Rectal smooth muscle tissue (tissue), 1 donor: ENCODE data around the gene LDLRAD4.

Source experiments
- H3K27ac ChIP-seq: one replicate; pipeline ENCODE4 v1.7.0; 2013; ENCODE audit warnings: low read depth, low read length, inconsistent platforms
- H3K27me3 ChIP-seq: one replicate; pipeline ENCODE4 v1.7.0; 2013; ENCODE audit warnings: low read length; ENCODE audit not compliant: control insufficient read depth, insufficient read depth
- H3K36me3 ChIP-seq: one replicate; pipeline ENCODE4 v1.7.0; 2013; ENCODE audit warnings: low read length; ENCODE audit not compliant: control insufficient read depth, insufficient read depth
- H3K4me1 ChIP-seq: one replicate; pipeline ENCODE4 v1.7.0; 2013; ENCODE audit warnings: low read length; ENCODE audit not compliant: control insufficient read depth, insufficient read depth
- H3K4me3 ChIP-seq: one replicate; pipeline ENCODE4 v1.7.0; 2013; ENCODE audit warnings: low read length
- H3K9ac ChIP-seq: one replicate; pipeline ENCODE4 v1.7.0; 2013; ENCODE audit warnings: low read length

The LDLRAD4 gene

DNA sequence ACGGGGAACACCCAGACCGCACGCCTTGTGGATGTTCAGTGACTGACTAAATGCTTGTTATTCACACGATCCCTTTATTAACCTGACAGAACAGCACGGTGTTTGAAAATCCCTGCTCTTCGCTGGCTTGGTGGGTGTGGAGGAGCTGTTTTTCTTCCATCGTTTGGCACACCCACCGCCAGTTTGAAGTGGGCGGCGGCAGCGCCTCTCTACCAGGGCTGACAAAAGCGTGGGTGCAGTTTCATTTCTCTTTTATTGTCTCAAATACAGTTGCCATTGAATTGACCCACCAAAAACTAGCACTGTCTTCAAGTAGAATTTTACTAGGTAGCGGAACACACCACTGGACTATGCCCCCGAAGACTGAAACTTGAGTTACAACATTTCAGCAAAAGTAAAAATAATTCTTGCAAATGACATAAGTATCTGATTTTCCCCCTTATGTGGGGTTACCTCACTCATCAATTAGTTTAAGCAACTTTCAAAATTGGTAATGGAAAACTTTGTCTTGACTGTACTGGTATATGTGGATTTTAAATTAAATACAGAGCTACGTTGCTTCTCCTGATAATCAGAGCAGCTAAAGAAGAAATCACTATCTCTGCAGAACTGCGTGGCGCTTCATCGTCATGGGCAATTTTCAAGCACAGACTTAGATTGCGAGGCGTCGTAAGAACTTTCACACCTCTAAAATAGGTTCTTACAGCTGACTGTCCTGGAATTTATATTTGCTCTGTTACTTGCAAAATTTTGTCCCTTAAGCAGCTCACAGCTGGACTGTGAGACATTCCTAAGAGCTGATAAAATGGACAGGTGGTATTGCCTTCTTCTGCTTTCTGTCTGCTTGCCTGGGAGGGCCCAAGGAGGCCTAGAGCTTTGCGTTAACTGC, 60.9 kb downstream of the LDLRAD4 start:
- Histone ChIP-seq H3K9ac (no peak overlapping the region), H3K27ac (no peak overlapping the region), H3K36me3 (peaks cover 4% of the 10 kb centered on the region), H3K4me1 (peaks cover 5% of the 10 kb centered on the region), H3K27me3 (no peaks in the 10 kb centered on the region), H3K4me3 (no peak overlapping the region)

- no peaks in the 10 kb centered on the region for H3K27me3 ChIP-seq
- H3K4me3 ChIP-seq, result no peak overlapping the region
- H3K27ac ChIP-seq, result no peak overlapping the region
- peaks cover 8% of the 10 kb centered on the region for H3K4me1 ChIP-seq
- peaks cover 4% of the 10 kb centered on the region for H3K36me3 ChIP-seq
- no peak overlapping the region for H3K9ac ChIP-seq
Measured at GRCh38 chr18:13280070-13280795, 61.7 kb downstream of the LDLRAD4 start.

DNA sequence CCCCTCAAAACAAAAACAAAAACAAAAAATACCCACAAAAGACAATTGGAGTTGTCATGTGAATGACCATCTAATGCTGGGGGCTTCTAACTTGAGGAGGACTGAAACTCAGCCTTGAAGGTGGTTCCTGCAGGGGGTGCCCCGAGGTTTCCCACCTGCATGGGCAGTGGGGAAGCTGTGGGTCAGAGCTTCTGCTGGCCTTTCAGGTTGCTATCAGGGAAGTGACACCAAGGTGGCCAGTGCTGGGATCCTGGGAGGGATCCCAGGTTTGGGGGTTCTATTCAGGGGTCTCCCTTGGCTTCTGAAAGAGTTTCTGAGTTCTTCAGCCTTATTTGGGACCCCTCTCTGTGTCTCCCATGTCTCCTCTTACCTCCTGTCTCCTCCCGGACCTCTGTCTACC, 62.8 kb downstream of the LDLRAD4 start:
- no peak overlapping the region for H3K4me3 ChIP-seq
- no peak overlapping the region for H3K9ac ChIP-seq
- no peaks in the 10 kb centered on the region for H3K27me3 ChIP-seq
- H3K4me1 ChIP-seq, result peaks cover 7% of the 10 kb centered on the region
- peaks cover 4% of the 10 kb centered on the region for H3K36me3 ChIP-seq
- H3K27ac ChIP-seq, result no peak overlapping the region

- Histone ChIP-seq H3K4me3 (no peak overlapping the region), H3K9ac (no peak overlapping the region), H3K36me3 (peaks cover 4% of the 10 kb centered on the region), H3K4me1 (peaks cover 8% of the 10 kb centered on the region), H3K27ac (no peak overlapping the region), H3K27me3 (no peaks in the 10 kb centered on the region)
Measured at GRCh38 chr18:13283746-13284145, 65.2 kb downstream of the LDLRAD4 start.

DNA sequence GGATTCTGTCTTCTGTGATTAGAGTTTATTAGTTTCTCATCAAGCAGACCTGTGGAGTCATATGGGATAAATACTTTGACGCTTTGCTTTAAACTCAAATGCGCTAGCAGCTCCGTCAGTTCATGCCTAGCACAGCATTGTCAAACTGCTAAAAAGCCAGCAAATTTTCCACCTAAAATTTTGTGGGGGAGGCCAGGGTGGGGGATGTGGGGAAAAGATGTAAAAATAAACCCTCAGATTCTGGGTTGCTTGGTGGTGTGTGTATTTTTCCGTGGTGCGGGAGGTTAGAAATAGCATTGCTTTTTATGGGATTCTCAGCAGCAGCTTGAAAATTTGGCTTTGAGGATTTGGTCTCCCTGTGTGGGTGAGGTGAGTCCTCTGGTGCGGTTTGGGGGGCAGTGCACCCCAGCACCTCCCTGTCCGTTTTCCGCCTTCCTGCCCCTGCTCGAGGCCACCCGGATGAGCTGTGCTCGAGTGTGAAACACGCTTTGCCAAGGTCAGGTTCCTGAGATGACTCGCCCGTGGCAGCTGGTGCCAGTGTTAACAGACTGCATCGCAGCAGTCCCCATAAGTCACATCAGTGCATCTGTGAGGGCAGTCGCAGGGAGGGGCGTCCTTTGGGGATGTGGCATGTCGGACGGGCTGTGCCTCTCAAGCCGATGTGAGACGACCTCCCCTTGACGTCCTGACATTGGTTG, 65.9 kb downstream of the LDLRAD4 start:
- Histone ChIP-seq H3K36me3 (peaks cover 4% of the 10 kb centered on the region), H3K4me1 (peaks cover 14% of the 10 kb centered on the region), H3K9ac (no peak overlapping the region), H3K27ac (peak overlapping the region; percentile 19), H3K27me3 (no peaks in the 10 kb centered on the region), H3K4me3 (peak overlapping the region; percentile 33)

- no peaks in the 10 kb centered on the region for H3K36me3 ChIP-seq
- no peak overlapping the region for H3K9ac ChIP-seq
- peaks cover 19% of the 10 kb centered on the region for H3K4me1 ChIP-seq
- H3K4me3 ChIP-seq, result no peak overlapping the region
- H3K27ac ChIP-seq, result no peak overlapping the region
- no peaks in the 10 kb centered on the region for H3K27me3 ChIP-seq
Measured at GRCh38 chr18:13285874-13286273, 67.3 kb downstream of the LDLRAD4 start.

DNA sequence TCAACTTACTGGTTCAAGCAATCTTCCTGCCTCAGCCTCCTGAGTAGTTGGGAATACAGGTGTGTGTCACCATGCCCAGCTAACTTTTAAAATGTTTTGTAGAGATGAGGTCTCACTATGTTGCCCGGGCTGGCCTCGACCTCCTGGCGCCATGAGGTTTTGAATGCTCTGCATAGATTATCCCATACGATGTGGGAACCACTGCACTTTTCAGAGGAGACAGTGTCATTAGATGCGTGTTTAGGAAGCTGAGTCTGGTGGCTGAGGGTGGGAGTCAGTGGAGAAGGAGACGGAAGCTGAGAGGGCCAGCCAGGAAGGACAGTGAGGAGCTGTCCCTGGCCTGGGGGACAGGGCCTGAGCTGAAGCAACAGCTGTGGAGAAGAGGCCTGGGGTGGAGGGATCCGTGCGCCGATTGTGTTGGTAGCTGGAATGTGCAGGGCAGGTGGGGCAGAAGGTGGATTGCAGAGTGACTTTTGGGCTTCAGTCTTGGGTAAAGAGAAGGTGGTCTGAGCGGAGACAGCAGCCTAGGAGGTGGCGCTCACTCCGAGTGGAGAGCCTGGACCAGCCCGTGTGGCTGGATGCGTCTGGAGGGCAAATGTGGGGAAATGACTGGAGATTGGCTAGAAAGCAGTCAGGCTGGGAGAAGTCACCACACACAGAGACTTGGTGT, 68.0 kb downstream of the LDLRAD4 start:
- H3K4me1 ChIP-seq, result peaks cover 19% of the 10 kb centered on the region
- no peaks in the 10 kb centered on the region for H3K27me3 ChIP-seq

GRCh38 chr18:13287372-13287771, 68.8 kb downstream of the LDLRAD4 start:
- H3K27ac ChIP-seq, result no peak overlapping the region
- no peak overlapping the region for H3K4me3 ChIP-seq
- no peaks in the 10 kb centered on the region for H3K36me3 ChIP-seq
- H3K4me1 ChIP-seq, result peaks cover 19% of the 10 kb centered on the region
- H3K9ac ChIP-seq, result no peak overlapping the region
- no peaks in the 10 kb centered on the region for H3K27me3 ChIP-seq

More for the DNA sequence above, 68.0 kb downstream of the LDLRAD4 start:
- Histone ChIP-seq H3K4me3 (no peak overlapping the region), H3K36me3 (no peaks in the 10 kb centered on the region), H3K27ac (no peak overlapping the region), H3K9ac (no peak overlapping the region)

GRCh38 chr18:13288509-13289133, 70.1 kb downstream of the LDLRAD4 start:
- H3K27ac ChIP-seq, result peak overlapping the region; percentile 58
- no peaks in the 10 kb centered on the region for H3K36me3 ChIP-seq
- peaks cover 19% of the 10 kb centered on the region for H3K4me1 ChIP-seq
- no peak overlapping the region for H3K9ac ChIP-seq
- no peaks in the 10 kb centered on the region for H3K27me3 ChIP-seq
- H3K4me3 ChIP-seq, result no peak overlapping the region

DNA sequence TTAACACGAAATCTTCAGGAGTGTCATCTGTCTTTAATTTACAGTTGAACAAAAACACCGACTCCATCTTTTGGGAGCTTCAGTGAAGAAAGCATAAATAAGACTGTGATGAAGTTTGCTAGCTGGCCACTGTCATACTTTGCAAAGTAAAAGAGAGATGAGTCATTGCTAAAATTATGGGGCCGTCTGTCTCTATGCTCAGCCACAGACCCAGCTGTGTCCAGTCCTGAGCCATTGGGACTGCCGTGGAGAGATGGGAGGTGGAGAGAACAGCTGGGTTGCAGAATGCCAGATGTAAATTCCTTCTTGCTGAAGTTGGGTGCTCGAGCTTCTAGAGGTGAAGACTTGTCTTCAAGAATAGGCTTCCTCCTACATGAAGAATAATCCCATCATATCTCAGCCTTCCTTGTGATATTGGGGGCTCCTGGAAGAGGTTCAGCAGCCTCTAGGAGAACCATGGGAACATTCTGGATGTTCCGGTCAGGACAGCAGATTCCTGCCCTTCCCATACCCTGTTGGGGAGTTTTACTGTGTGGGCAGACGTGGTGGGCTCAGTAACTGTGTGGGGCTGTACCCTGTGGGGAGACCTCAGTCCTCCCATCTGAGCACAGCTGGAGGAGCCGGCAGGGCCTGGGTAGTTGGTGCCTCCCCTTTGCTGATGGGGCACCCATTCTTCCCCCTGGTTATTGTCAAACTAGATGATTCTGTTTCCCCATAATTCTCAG, 71.1 kb downstream of the LDLRAD4 start:
- H3K4me1 ChIP-seq, result peaks cover 17% of the 10 kb centered on the region
- no peaks in the 10 kb centered on the region for H3K36me3 ChIP-seq
- H3K9ac ChIP-seq, result no peak overlapping the region
- no peaks in the 10 kb centered on the region for H3K27me3 ChIP-seq
- H3K4me3 ChIP-seq, result no peak overlapping the region
- H3K27ac ChIP-seq, result peak overlapping the region; percentile 58

DNA sequence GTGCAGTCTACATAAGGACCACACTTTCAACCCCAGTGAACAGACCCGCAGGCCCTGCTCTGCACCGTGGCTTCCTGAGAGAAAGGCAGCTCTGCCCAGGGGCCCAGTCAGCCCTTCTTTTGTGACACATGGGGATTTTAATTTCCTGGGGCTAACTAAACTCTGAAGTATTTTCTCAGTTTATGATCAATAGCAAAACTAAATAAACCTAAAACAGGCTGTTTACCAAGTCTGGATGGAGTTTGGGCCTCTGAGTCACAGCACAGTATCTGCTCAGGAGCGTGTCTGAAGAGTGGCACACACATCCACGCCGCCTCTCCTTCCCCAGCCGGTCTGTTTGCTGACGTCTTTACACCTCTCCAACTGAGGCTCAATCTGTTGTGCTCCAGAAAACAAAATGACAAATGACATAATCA, 72.3 kb downstream of the LDLRAD4 start:
- H3K27ac ChIP-seq, result no peak overlapping the region
- H3K9ac ChIP-seq, result no peak overlapping the region
- no peak overlapping the region for H3K4me3 ChIP-seq

More for the DNA sequence above, 72.3 kb downstream of the LDLRAD4 start:
- no peaks in the 10 kb centered on the region for H3K27me3 ChIP-seq
- peaks cover 13% of the 10 kb centered on the region for H3K4me1 ChIP-seq
- no peaks in the 10 kb centered on the region for H3K36me3 ChIP-seq
